ENCODE results near the gene RILPL1.
"Not testable (repeated sequence)": the region's sequence is repeated elsewhere in the genome, so short reads cannot be mapped to it uniquely, and the experiment has no call there.

The RILPL1 gene

DNA sequence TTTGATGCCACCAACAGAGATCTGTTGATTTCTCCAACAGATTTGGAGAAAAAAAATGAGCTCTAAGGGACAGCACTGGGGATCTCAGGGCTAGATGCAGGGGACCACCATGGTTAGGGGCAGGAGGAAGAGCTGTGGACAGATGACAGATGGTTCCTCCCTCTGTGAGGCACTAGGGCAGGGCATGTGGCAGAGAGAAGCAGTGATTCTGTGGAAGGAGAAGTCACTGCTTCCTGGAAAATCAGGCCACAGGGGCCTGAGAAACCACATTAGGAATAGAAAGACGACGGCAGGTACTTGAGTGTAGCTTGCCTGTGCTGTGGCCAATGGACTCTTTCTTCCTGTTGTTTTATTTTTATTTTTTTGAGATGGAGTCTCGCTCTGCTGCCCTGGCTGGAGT is 25.9 kb upstream of the RILPL1 start:
- no peak overlapping the region for H3K27ac ChIP-seq
- no peak for TF ChIP-seq CTCF (conservative IDR thresholded peaks at IDR 0.05)

GRCh38 chr12:123558487-123558886 is 25.0 kb upstream of the RILPL1 start:
- H3K27ac ChIP-seq = not testable (repeated sequence)

- not testable (repeated sequence) for H3K27ac ChIP-seq
Observed at GRCh38 chr12:123554843-123555242, 21.3 kb upstream of the RILPL1 start.

DNA sequence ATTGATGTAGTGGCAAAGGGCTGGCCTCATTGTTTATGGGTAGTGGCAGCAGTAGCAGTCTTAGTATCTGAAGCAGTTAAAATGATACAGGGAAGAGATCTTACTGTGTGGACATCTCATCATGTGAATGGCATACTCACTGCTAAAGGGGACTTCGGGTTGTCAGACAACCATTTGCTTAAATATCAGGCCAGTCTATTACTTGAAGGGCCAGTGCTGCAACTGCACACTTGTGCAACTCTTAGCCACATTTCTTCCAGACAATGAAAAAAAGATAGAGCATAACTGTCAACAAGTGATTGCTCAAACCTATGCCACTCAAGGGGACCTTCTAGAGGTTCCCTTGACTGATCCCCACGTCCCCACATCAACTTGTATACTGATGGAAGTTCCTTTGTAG is 20.6 kb upstream of the RILPL1 start:
- not testable (repeated sequence) for H3K27ac ChIP-seq

GRCh38 chr12:123550700-123551099 is 17.2 kb upstream of the RILPL1 start:
- no peak overlapping the region for H3K27ac ChIP-seq

GRCh38 chr12:123548107-123548506 is 14.6 kb upstream of the RILPL1 start:
- TF ChIP-seq CTCF (conservative IDR thresholded peaks at IDR 0.05) = no peak
- H3K27ac ChIP-seq = no peak overlapping the region

More at GRCh38 chr12:123550700-123551099, 17.2 kb upstream of the RILPL1 start:
- no peak for TF ChIP-seq CTCF (conservative IDR thresholded peaks at IDR 0.05)

GRCh38 chr12:123546281-123546680 is 12.8 kb upstream of the RILPL1 start:
- TF ChIP-seq CTCF (conservative IDR thresholded peaks at IDR 0.05) = no peak
- H3K27ac ChIP-seq = no peak overlapping the region

DNA sequence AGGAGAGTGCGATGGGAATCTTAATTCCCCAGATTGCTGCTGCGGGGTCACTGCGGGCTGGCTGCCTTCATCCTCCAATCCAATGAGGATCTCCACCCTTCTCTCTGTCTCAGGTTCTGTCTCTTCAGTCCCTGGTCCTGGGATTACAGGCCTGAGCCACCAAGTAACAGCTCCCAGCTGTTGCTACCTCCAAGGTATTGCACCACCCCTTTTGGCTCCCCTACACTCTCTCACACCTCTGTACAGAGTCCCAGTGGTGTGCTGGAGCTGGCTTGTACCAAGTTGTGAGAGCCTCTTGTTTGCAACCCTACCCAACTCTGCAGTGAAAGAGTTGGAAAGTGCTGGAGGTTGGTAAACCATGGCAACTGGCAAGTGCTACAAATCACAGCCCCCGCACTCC is 10.0 kb upstream of the RILPL1 start:
- TF ChIP-seq CTCF (conservative IDR thresholded peaks at IDR 0.05) = no peak
- H3K27ac ChIP-seq = no peak overlapping the region

DNA sequence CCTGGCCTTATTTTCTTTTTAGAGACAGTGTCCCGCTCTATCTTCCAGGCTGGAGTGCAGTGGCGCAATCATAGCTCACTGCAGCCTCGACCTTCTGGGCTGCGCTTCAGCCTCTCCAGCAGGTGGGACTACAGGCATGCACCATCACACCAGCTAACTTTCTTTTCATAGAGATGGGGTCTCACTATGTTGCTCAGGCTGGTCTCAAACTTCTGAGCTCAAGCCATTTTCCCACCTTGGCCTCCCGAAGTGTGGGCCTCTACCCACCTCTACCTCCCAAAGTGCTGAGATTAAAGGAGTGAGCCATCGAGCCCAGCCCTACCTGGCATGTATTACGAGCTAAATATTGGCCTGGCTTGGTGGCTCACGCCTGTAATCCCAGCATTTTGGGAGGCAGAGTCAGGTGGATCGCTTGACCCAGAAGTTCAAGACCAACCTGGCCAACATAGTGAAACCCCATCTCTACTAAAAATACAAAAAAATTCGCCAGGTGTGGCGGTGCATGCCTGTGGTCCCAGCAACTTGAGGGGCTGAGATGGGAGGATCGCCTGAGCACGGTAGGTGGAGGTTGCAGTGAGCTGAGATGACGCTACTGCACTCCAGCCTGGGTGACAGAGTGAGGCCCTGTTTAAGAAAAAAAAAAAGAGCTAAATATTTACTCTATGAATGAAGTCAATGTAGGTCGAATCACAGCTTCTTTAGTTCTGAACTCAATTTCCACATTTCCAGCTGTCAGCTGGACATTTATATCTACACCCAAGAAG is 7.6 kb upstream of the RILPL1 start:
- no peak overlapping the region for H3K27ac ChIP-seq
- no peak for TF ChIP-seq CTCF (conservative IDR thresholded peaks at IDR 0.05)

DNA sequence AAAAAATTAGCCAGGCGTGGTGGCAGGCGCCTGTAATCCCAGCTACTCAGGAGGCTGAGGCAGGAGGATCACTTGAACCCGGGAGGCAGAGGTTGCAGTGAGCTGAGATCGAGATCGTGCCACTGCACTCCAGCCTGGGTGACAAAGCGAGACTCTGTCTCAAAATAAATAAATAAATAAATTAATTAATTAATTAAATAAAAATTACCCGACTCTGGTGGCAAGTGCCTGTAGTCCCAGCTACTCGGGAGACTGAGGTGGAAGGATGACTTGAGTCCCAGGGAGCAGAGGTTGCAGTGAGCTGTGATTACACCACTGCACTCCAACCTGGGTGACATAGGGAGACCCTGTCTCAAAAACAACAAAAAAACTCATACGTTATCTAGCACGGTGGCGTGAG is 2.4 kb upstream of the RILPL1 start:
- H3K27ac ChIP-seq = not testable (repeated sequence)

All from VCaP (cell line).